NCI-H748 treated with DMSO at 0.1 percent for 48 hours (cell line): ENCODE results near the gene DHRS2.

Source experiments
- DNase-seq: peaks from one replicate; lab custom pipeline; 2025; lab: John Stamatoyannopoulos, UW

The DHRS2 gene

GRCh38 chr14:23612802-23613201 is 23.4 kb upstream of the DHRS2 start:
- DNase-seq: no peak

- DNase-seq: no peak
These were observed 22.7 kb upstream of the DHRS2 start for GRCh38 chr14:23613242-23614070.

- no peak for DNase-seq
These were observed 21.8 kb upstream of the DHRS2 start for GRCh38 chr14:23614395-23614828.

GRCh38 chr14:23615856-23616255 is 20.3 kb upstream of the DHRS2 start:
- DNase-seq: no peak

GRCh38 chr14:23617539-23617938 is 18.6 kb upstream of the DHRS2 start:
- no peak for DNase-seq

GRCh38 chr14:23618415-23618988 is 17.7 kb upstream of the DHRS2 start:
- no peak for DNase-seq

GRCh38 chr14:23620177-23620702 is 15.9 kb upstream of the DHRS2 start:
- DNase-seq: no peak

- no peak for DNase-seq
These were observed 14.8 kb upstream of the DHRS2 start for GRCh38 chr14:23621204-23621931.

GRCh38 chr14:23621932-23622730 is 14.0 kb upstream of the DHRS2 start:
- DNase-seq: no peak

GRCh38 chr14:23622990-23623389 is 13.2 kb upstream of the DHRS2 start:
- no peak for DNase-seq

GRCh38 chr14:23623962-23624361 is 12.2 kb upstream of the DHRS2 start:
- no peak for DNase-seq

- DNase-seq: no peak
These were observed 11.2 kb upstream of the DHRS2 start for GRCh38 chr14:23624830-23625404.

- no peak for DNase-seq
These were observed 9.2 kb upstream of the DHRS2 start for GRCh38 chr14:23626946-23627345.

- DNase-seq: no peak
These were observed 8.2 kb upstream of the DHRS2 start for GRCh38 chr14:23627961-23628360.

GRCh38 chr14:23629204-23629603 is 7.0 kb upstream of the DHRS2 start:
- DNase-seq: no peak

- DNase-seq: no peak
These were observed 6.2 kb upstream of the DHRS2 start for GRCh38 chr14:23629832-23630396.

- no peak for DNase-seq
These were observed 5.5 kb upstream of the DHRS2 start for GRCh38 chr14:23630687-23631086.

- no peak for DNase-seq
These were observed 4.9 kb upstream of the DHRS2 start for GRCh38 chr14:23631234-23631633.

GRCh38 chr14:23631702-23632460 is 4.3 kb upstream of the DHRS2 start:
- peak; percentile 36 for DNase-seq

- no peak for DNase-seq
These were observed 3.6 kb upstream of the DHRS2 start for GRCh38 chr14:23632461-23633159.
